Progenitor cell of endocrine pancreas (in vitro differentiated cells): ENCODE results near the gene ADAMTS6. TPM values are rescaled to one million over a fixed set of nuclear protein-coding genes. Genes with fewer than 3 reads are reported as not detected.

Experiments used
- DNase-seq: peaks from one replicate; pipeline ENCODE4 v3.0.0; 2021; ENCODE audit warnings: low spot score; ENCODE audit not compliant: unreplicated experiment
- H3K27ac Mint-ChIP-seq: 2 replicates; pipeline ENCODE4 v1.8.0; 2021; ENCODE audit warnings: mild to moderate bottlenecking, moderate library complexity, mixed read lengths
- H3K27me3 Mint-ChIP-seq: 2 replicates; pipeline ENCODE4 v1.8.0; 2021; ENCODE audit warnings: mixed read lengths
- H3K36me3 Mint-ChIP-seq: 2 replicates; pipeline ENCODE4 v1.8.0; 2022; ENCODE audit warnings: mixed read lengths; ENCODE audit not compliant: insufficient read depth
- H3K4me1 Mint-ChIP-seq: 2 replicates; pipeline ENCODE4 v1.8.0; 2021; ENCODE audit warnings: low read depth, mixed read lengths
- H3K4me3 Mint-ChIP-seq: 2 replicates; pipeline ENCODE4 v1.8.0; 2021; ENCODE audit warnings: low read depth, mild to moderate bottlenecking, moderate library complexity, mixed read lengths
- H3K9me3 Mint-ChIP-seq: 2 replicates; pipeline ENCODE4 v1.8.0; 2021; ENCODE audit warnings: low read depth, mixed read lengths
- CTCF ChIP-seq: fragments of 200-600 bp; sonication (generic); IDR thresholded peaks from one replicate; pipeline ENCODE4 v1.5.0; 2021; ENCODE audit warnings: antibody characterized with exemption, mild to moderate bottlenecking; ENCODE audit not compliant: unreplicated experiment
- total RNA-seq: library from RNA; stranded (reverse); gene quantifications from 2 replicates; pipeline ENCODE4 v1.2.1, GENCODE V29; 2021

ADAMTS6 gene
- total RNA-seq, 1 donor from 2014 or later: 13.0 TPM

GRCh38 chr5:65279603-65280002 is 202.1 kb downstream of the ADAMTS6 start:
- no peaks in the 10 kb centered on the region for H3K36me3 Mint-ChIP-seq
- H3K4me1 Mint-ChIP-seq: no peaks in the 10 kb centered on the region
- DNase-seq: no peak
- peaks cover 4% of the 10 kb centered on the region for H3K9me3 Mint-ChIP-seq
- TF ChIP-seq CTCF: no peak
- H3K27ac Mint-ChIP-seq: no peak overlapping the region
- no peak overlapping the region for H3K4me3 Mint-ChIP-seq
- no peaks in the 10 kb centered on the region for H3K27me3 Mint-ChIP-seq

GRCh38 chr5:65276178-65276890 is 205.4 kb downstream of the ADAMTS6 start:
- Mint-ChIP-seq H3K27me3 (no peaks in the 10 kb centered on the region), H3K36me3 (no peaks in the 10 kb centered on the region), H3K27ac (no peak overlapping the region), H3K4me3 (no peak overlapping the region), H3K9me3 (peaks cover 4% of the 10 kb centered on the region), H3K4me1 (peaks cover 2% of the 10 kb centered on the region)
- no peak for TF ChIP-seq CTCF
- DNase-seq: no peak

DNA sequence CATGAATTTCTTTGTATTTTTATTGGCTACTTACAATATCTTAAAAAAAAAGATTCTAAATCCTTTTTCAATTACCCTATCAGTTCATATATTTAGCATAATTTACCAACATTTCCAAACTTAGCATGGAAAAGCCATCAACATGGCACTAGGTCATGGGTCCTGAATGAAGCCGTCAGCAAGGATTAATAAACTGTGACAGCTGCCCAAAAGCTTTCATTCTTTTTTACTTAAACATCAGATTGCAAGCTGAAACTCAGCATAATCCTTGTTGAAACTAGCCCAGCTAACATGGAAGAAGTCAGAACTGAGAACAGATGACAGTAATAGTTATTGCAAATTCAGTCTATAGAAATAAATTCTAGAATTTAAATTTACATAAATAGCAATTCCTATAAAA is 209.8 kb downstream of the ADAMTS6 start:
- Mint-ChIP-seq H3K4me1 (peaks cover 2% of the 10 kb centered on the region), H3K36me3 (no peaks in the 10 kb centered on the region), H3K27me3 (no peaks in the 10 kb centered on the region), H3K27ac (no peak overlapping the region), H3K4me3 (no peak overlapping the region), H3K9me3 (no peaks in the 10 kb centered on the region)
- TF ChIP-seq CTCF: no peak
- DNase-seq: no peak

DNA sequence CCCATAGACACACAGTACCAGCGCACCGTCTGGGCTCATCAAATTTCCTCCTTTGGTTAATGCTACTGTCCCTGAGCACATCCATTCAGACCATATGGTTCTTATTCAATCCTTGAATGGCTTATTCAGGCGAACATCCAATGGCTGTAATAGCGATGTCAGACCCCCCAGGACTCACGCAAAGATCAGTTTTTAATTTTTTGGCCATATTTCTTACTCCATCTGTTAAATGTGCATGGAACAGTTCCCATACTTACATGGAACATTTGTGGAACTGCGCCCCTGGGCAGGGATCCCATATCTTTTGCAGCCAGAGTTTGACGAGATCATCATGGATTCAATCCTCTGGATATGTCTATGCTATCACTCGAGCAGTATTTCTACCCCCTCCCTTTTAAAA is 213.2 kb downstream of the ADAMTS6 start:
- no peaks in the 10 kb centered on the region for H3K36me3 Mint-ChIP-seq
- no peak for TF ChIP-seq CTCF
- no peak overlapping the region for H3K27ac Mint-ChIP-seq
- H3K4me1 Mint-ChIP-seq: peaks cover 2% of the 10 kb centered on the region
- DNase-seq: no peak
- no peaks in the 10 kb centered on the region for H3K27me3 Mint-ChIP-seq
- no peaks in the 10 kb centered on the region for H3K9me3 Mint-ChIP-seq
- no peak overlapping the region for H3K4me3 Mint-ChIP-seq

DNA sequence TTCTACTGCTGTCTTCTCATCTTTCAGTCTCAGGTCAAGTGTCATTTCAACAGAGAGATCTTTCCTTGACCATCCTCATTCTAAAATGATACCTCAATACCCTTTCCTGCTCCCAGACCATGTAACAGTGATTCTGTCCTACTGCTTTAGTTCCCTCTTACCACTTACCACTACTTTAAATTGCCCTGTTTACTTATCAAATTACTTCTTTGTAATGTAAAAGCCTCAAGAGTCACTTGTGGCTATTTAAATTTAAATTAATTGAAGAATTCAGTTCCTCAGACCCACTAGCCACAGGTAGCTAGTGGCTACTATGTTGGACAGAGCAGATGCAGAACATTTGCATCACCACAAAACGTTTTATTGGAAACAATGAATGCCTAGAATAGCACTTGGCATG is 217.3 kb downstream of the ADAMTS6 start:
- Mint-ChIP-seq H3K4me1 (peaks cover 3% of the 10 kb centered on the region), H3K9me3 (no peaks in the 10 kb centered on the region), H3K4me3 (no peak overlapping the region), H3K27ac (no peak overlapping the region), H3K36me3 (peaks cover under 1% of the 10 kb centered on the region), H3K27me3 (no peaks in the 10 kb centered on the region)
- TF ChIP-seq CTCF: no peak
- no peak for DNase-seq
